Mesendoderm (in vitro differentiated cells): ENCODE data around the gene PLCL2.
A peak's percentile ranks its signal among the peaks of the same experiment; 100 is the strongest.

ENCODE experiments used
- DNase-seq: peaks from one replicate; pipeline ENCODE4 v3.0.0; 2013
- H2AK5ac ChIP-seq: 2 replicates; pipeline ENCODE4 v1.6.1; 2013; ENCODE audit warnings: low read length, inconsistent platforms
- H2BK120ac ChIP-seq: 2 replicates; pipeline ENCODE4 v1.6.1; 2013; ENCODE audit warnings: low read depth, mild to moderate bottlenecking, low read length, moderate library complexity, mixed read lengths
- H2BK15ac ChIP-seq: replicated peaks from 2 replicates; pipeline ENCODE4 v1.6.1; 2013; ENCODE audit warnings: low read depth, mild to moderate bottlenecking, moderate library complexity
- H2BK5ac ChIP-seq: 2 replicates; pipeline ENCODE4 v1.6.1; 2013; ENCODE audit warnings: low read length, inconsistent platforms
- H3K18ac ChIP-seq: 2 replicates; pipeline ENCODE4 v1.6.1; 2013; ENCODE audit warnings: mild to moderate bottlenecking, low read length, mixed read lengths
- H3K23ac ChIP-seq: one replicate; pipeline ENCODE4 v1.6.1; 2013; ENCODE audit warnings: low read length
- H3K27ac ChIP-seq: 2 replicates; pipeline ENCODE4 v1.5.1; 2013; ENCODE audit warnings: low read depth, mild to moderate bottlenecking, inconsistent platforms, low read length, moderate library complexity
- H3K27me3 ChIP-seq: 2 replicates; pipeline ENCODE4 v1.6.1; 2013; ENCODE audit warnings: low read length, control low read depth, mild to moderate bottlenecking, inconsistent platforms; ENCODE audit not compliant: insufficient read depth, poor library complexity
- H3K36me3 ChIP-seq: 2 replicates; pipeline ENCODE4 v1.6.1; 2013; ENCODE audit warnings: low read length, inconsistent platforms; ENCODE audit not compliant: control insufficient read depth, insufficient read depth
- H3K4ac ChIP-seq: one replicate; pipeline ENCODE4 v1.6.1; 2013; ENCODE audit warnings: low read depth, mild to moderate bottlenecking, low read length, moderate library complexity
- H3K4me1 ChIP-seq: 2 replicates; pipeline ENCODE4 v1.6.1; 2013; ENCODE audit warnings: low read depth, low read length, inconsistent platforms; ENCODE audit not compliant: control insufficient read depth
- H3K4me2 ChIP-seq: 2 replicates; pipeline ENCODE4 v1.6.1; 2013; ENCODE audit warnings: low read length
- H3K4me3 ChIP-seq: 2 replicates; pipeline ENCODE4 v1.5.1; 2013; ENCODE audit warnings: mild to moderate bottlenecking, low read length
- H3K56ac ChIP-seq: one replicate; pipeline ENCODE4 v1.6.1; 2013; ENCODE audit warnings: low read length
- H3K79me1 ChIP-seq: 2 replicates; pipeline ENCODE4 v1.6.1; 2013; ENCODE audit warnings: low read length, inconsistent platforms
- H3K79me2 ChIP-seq: 2 replicates; pipeline ENCODE4 v1.6.1; 2013; ENCODE audit warnings: mild to moderate bottlenecking, low read length; ENCODE audit not compliant: control insufficient read depth, insufficient read depth
- H3K9ac ChIP-seq: 2 replicates; pipeline ENCODE4 v1.6.1; 2013; ENCODE audit warnings: low read length, inconsistent platforms
- H4K5ac ChIP-seq: one replicate; pipeline ENCODE4 v1.6.1; 2013; ENCODE audit warnings: low read length
- H4K8ac ChIP-seq: one replicate; pipeline ENCODE4 v1.6.1; 2013; ENCODE audit warnings: low read depth, mild to moderate bottlenecking, control low read depth, low read length, moderate library complexity
- WGBS: extraction: QIAGEN DNeasy Blood & Tissue Kit; methylation state at CpG from one replicate; pipeline ENCODE4 v1.1.7; 2013; ENCODE audit warnings: low lambda C conversion rate, missing lambda C conversion rate; ENCODE audit not compliant: insufficient coverage; ENCODE audit errors: extremely low coverage; 5-methylcytosine and 5-hydroxymethylcytosine counted together

PLCL2 gene

DNA sequence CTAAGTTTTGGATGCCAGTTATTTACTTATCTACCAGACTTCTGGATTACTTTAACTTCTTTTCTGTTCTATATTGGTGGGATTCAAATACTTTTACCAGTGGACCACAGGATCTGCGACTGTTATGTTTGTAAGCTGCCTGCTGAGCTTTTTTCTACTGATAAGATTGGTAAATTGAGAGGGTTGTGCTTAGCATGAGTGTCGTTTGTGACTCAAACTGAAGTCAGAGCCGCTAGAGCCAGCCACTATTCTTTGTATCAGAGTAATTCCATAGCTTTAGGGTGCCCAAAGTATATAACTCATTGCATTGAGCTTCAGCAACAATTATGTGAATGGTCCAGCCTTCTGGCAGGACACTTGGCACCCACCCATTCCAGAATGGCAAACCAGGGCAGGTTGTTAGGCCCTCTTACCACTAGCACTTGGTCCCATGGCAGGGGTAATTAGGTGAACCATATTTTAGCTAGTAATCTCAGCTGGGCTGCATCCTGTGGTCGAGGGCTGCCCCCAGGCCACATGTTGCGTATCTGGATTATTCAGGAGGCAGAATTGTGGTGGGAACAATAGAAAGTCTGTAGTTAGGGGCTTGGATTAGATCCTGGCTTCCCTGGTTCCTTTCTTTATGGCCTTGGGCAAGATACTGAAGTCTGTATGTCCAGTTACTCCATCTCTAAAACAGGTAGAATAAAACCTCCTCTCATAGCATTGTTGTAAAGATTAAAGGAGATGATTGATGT, 6.0 kb downstream of the PLCL2 start:
- no CpG with 5 or more reads among the region's 5 CpGs for WGBS
- Histone ChIP-seq H3K79me2 (no peaks in the 10 kb centered on the region), H3K4ac (no peak overlapping the region), H3K36me3 (no peaks in the 10 kb centered on the region), H3K27me3 (peaks cover 2% of the 10 kb centered on the region), H2BK15ac (no peak overlapping the region), H4K5ac (no peak overlapping the region), H3K27ac (no peak overlapping the region), H4K8ac (no peak overlapping the region), H2BK5ac (no peak overlapping the region), H3K9ac (no peak overlapping the region), H3K18ac (no peak overlapping the region), H3K4me2 (no peak overlapping the region), H3K23ac (peak overlapping the region; percentile 32), H3K79me1 (no peaks in the 10 kb centered on the region), H3K4me1 (peaks cover 2% of the 10 kb centered on the region), H3K4me3 (no peak overlapping the region), H2AK5ac (no peak overlapping the region), H3K56ac (no peak overlapping the region), H2BK120ac (no peak overlapping the region)
- no peak for DNase-seq

DNA sequence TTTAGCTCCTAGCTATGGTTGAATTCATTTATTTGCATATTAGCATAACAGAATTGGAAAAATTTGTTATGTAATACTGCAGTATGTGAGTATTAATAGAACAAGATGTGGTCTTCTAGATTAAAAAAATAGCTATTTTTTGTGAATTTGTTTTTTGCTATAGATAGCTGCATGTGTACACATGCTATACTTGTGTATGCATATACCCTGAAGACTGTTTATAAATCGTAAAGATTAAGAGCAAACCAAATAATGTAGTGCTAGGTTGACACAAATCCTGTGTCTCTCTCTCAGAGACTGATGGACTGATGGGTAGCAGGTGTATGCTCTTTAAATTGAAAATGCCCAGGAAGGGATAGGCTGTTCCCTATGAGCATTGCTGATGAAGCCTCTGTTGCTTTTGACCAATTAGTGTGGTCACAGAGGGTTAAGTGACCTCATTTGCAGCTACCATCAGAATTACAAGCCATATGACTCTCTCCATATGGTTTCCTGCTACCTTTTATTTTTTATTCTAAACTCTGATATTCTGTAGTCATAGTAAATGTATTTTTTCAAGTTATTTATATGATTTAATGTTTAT, 9.0 kb downstream of the PLCL2 start:
- H2AK5ac ChIP-seq = no peak overlapping the region
- no peak overlapping the region for H4K8ac ChIP-seq
- H3K4me1 ChIP-seq = peaks cover 2% of the 10 kb centered on the region
- no peak overlapping the region for H3K23ac ChIP-seq
- no peak overlapping the region for H3K27ac ChIP-seq
- H3K18ac ChIP-seq = no peak overlapping the region
- H3K36me3 ChIP-seq = no peaks in the 10 kb centered on the region
- H4K5ac ChIP-seq = no peak overlapping the region
- H3K27me3 ChIP-seq = no peaks in the 10 kb centered on the region
- WGBS = no CpG with 5 or more reads among the region's 1 CpG
- no peaks in the 10 kb centered on the region for H3K79me1 ChIP-seq
- H3K4ac ChIP-seq = no peak overlapping the region
- no peak overlapping the region for H3K9ac ChIP-seq
- DNase-seq = no peak
- no peak overlapping the region for H2BK5ac ChIP-seq
- no peak overlapping the region for H3K4me3 ChIP-seq
- H2BK120ac ChIP-seq = no peak overlapping the region
- H3K56ac ChIP-seq = no peak overlapping the region
- H2BK15ac ChIP-seq = no peak overlapping the region
- H3K4me2 ChIP-seq = no peak overlapping the region
- H3K79me2 ChIP-seq = no peaks in the 10 kb centered on the region

DNA sequence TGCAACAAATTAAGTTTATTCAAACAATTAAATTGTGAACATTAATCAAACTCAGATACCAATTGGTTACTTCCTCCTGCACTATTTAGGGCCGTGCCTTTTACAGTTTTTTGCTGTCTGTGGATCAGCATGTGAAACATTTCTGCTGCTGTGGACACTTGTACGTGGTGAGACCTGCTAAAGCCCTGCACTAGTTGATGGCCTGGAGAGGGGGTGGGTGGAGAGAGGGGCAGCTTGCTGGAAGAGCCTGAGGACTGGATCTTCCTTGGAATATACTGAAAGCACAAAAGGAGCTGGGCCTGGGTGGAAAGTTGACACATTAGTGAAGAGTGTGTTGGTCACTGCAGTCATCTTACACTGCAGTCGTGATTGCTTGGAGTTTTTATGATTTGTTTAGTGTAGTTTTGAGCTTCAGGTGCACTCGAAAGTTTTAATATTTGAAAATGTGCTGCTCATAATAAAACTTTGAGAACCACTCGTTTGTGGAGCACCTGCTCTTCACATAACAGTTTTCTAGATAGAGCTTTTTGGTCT, 11.4 kb downstream of the PLCL2 start:
- no peaks in the 10 kb centered on the region for H3K36me3 ChIP-seq
- no CpG with 5 or more reads among the region's 5 CpGs for WGBS

DNA sequence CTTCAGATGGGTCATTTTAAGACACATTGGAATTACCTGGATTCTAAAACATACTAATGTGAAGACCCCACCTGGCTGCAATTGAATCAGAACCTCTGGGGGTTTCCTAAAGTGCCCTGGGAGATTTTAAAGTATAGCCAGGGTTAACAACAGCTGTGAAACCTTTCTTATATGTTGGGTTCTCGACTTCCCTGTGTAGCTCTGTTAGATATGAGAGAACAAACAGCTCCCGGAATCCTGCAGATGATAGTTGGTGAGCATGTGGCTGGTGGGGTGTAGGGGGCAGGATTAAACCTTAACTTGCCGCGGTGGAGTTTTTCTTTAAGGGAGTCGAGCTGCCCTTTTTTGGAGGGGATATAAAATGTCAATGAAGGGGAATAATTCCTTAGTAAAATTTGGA, 12.1 kb downstream of the PLCL2 start:
- no peak overlapping the region for H4K8ac ChIP-seq
- no peak overlapping the region for H3K4me3 ChIP-seq
- no peak overlapping the region for H3K27ac ChIP-seq
- H2BK15ac ChIP-seq = no peak overlapping the region
- H3K23ac ChIP-seq = no peak overlapping the region
- H4K5ac ChIP-seq = no peak overlapping the region
- no peaks in the 10 kb centered on the region for H3K27me3 ChIP-seq
- H3K4me2 ChIP-seq = no peak overlapping the region
- no CpG with 5 or more reads among the region's 5 CpGs for WGBS
- H3K36me3 ChIP-seq = no peaks in the 10 kb centered on the region
- H2BK5ac ChIP-seq = no peak overlapping the region
- no peak overlapping the region for H2BK120ac ChIP-seq
- no peak overlapping the region for H3K56ac ChIP-seq
- no peak overlapping the region for H3K4ac ChIP-seq
- no peak overlapping the region for H3K18ac ChIP-seq
- no peak overlapping the region for H3K9ac ChIP-seq
- no peaks in the 10 kb centered on the region for H3K79me2 ChIP-seq
- DNase-seq = no peak
- no peak overlapping the region for H2AK5ac ChIP-seq
- no peaks in the 10 kb centered on the region for H3K4me1 ChIP-seq
- H3K79me1 ChIP-seq = no peaks in the 10 kb centered on the region

More for the DNA sequence above, 11.4 kb downstream of the PLCL2 start:
- Histone ChIP-seq H2BK15ac (no peak overlapping the region), H2AK5ac (no peak overlapping the region), H3K4me2 (no peak overlapping the region), H3K18ac (no peak overlapping the region), H2BK120ac (no peak overlapping the region), H3K27ac (no peak overlapping the region), H3K4me1 (no peaks in the 10 kb centered on the region), H3K4me3 (no peak overlapping the region), H3K4ac (no peak overlapping the region), H3K79me1 (no peaks in the 10 kb centered on the region), H2BK5ac (no peak overlapping the region), H3K9ac (no peak overlapping the region), H4K5ac (no peak overlapping the region), H3K23ac (no peak overlapping the region), H3K56ac (no peak overlapping the region), H3K79me2 (no peaks in the 10 kb centered on the region), H4K8ac (no peak overlapping the region), H3K27me3 (no peaks in the 10 kb centered on the region)
- DNase-seq = no peak

DNA sequence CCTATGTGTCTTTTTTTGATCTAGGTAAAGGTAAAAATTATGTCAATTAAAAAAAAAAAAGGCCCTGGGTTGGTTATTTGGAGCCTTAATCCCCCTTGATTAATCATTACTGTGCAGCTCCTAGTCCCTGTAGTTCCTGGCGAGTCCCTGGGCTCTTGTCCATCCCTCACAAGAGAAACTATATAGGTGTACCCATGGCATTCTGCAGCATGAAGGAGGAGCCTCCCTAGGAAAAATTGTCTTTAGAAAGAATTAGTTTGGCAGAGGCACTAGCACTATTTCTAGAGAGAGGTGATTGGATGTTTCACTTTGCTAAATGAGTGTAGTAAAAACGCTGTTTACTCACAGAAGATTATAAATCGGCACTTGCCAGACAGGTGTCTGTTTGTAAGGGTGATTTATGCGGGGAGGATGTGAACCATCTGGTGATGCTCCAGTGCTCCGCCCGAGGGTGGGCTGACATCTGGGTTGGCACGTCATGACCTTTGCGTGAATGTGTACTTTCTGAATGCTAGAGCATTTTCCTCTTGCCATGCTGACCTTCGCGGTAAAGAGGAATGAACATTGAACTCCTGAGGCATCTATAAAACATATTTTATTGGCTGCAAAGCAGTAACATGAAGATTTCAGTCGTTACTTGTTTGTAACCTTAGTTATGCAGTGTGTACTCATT, 12.6 kb downstream of the PLCL2 start:
- H4K8ac ChIP-seq = no peak overlapping the region
- H3K79me2 ChIP-seq = no peaks in the 10 kb centered on the region
- H3K79me1 ChIP-seq = no peaks in the 10 kb centered on the region
- H3K4me1 ChIP-seq = no peaks in the 10 kb centered on the region
- H3K4ac ChIP-seq = no peak overlapping the region
- H3K4me2 ChIP-seq = no peak overlapping the region
- DNase-seq = no peak
- no peak overlapping the region for H3K4me3 ChIP-seq
- no CpG with 5 or more reads among the region's 11 CpGs for WGBS
- H3K36me3 ChIP-seq = no peaks in the 10 kb centered on the region
- no peak overlapping the region for H3K9ac ChIP-seq
- H2BK15ac ChIP-seq = no peak overlapping the region
- H3K23ac ChIP-seq = no peak overlapping the region
- no peaks in the 10 kb centered on the region for H3K27me3 ChIP-seq
- no peak overlapping the region for H3K18ac ChIP-seq
- no peak overlapping the region for H3K56ac ChIP-seq
- H2BK120ac ChIP-seq = no peak overlapping the region
- no peak overlapping the region for H2BK5ac ChIP-seq
- no peak overlapping the region for H3K27ac ChIP-seq
- no peak overlapping the region for H2AK5ac ChIP-seq
- no peak overlapping the region for H4K5ac ChIP-seq
